Lung (tissue), 12 donors: ENCODE data around the gene KMT2C. TPM values are rescaled to one million over a fixed set of nuclear protein-coding genes. Genes with fewer than 3 reads are reported as not detected.
A peak's percentile ranks its signal among the peaks of the same experiment; 100 is the strongest.

Experiments used
- ATAC-seq: fragments of 200-7000 bp; cut with Tn5 transposase; one replicate; pipeline ENCODE4 v1.9.1; 2020; ENCODE audit warnings: moderate number of reproducible peaks; ENCODE audit not compliant: insufficient read depth, low FRiP score
- DNase-seq, 3 donors: peaks; one replicate each; pipeline ENCODE4 v3.0.0-alpha.2; 2013 to 2017
- H3K27ac ChIP-seq, 2 donors: one replicate each; pipeline ENCODE4 v1.5.1; 2013; ENCODE audit warnings: mild to moderate bottlenecking in 2 of 2, moderate library complexity in 2 of 2, control low read depth in 1 of 2, inconsistent platforms in 1 of 2, low read depth in 1 of 2, low read length in 1 of 2
- H3K27me3 ChIP-seq, 3 donors: one replicate each; pipeline ENCODE4 v1.5.1; 2013; ENCODE audit warnings: low read length in 2 of 3; ENCODE audit not compliant: control insufficient read depth in 3 of 3, insufficient read depth in 3 of 3
- H3K36me3 ChIP-seq, 4 donors: one replicate each; pipeline ENCODE4 v1.5.1; 2013; ENCODE audit warnings: low read length in 4 of 4, mild to moderate bottlenecking in 1 of 4, moderate library complexity in 1 of 4; ENCODE audit not compliant: control insufficient read depth in 4 of 4, insufficient read depth in 4 of 4
- H3K4me1 ChIP-seq, 5 donors: one replicate each; pipeline ENCODE4 v1.5.1; 2013; ENCODE audit warnings: low read length in 5 of 5, mild to moderate bottlenecking in 2 of 5, moderate library complexity in 1 of 5; ENCODE audit not compliant: control insufficient read depth in 5 of 5, insufficient read depth in 5 of 5
- H3K4me3 ChIP-seq: one replicate; pipeline ENCODE4 v1.5.1; 2013; ENCODE audit warnings: mild to moderate bottlenecking, control low read depth, moderate library complexity
- H3K9ac ChIP-seq, 2 donors: one replicate each; pipeline ENCODE4 v1.5.1; 2013; ENCODE audit warnings: low read length in 2 of 2, control low read depth in 1 of 2; ENCODE audit not compliant: insufficient read depth in 1 of 2
- H3K9me3 ChIP-seq, 4 donors: one replicate each; pipeline ENCODE4 v1.5.1; 2013; ENCODE audit warnings: low read length in 3 of 4, mild to moderate bottlenecking in 1 of 4, moderate library complexity in 1 of 4; ENCODE audit not compliant: control insufficient read depth in 4 of 4, insufficient read depth in 3 of 4
- WGBS, 2 donors: extraction: QIAGEN DNeasy Blood & Tissue Kit; methylation state at CpG; one replicate each; pipeline ENCODE4 v1.1.7; 2013; 5-methylcytosine and 5-hydroxymethylcytosine counted together
- polyA plus RNA-seq, 2 donors: library from polyadenylated mRNA; stranded (reverse); fragments of 200-250 nt; gene quantifications; one replicate each; pipeline ENCODE4 v1.2.1, GENCODE V29; 2013
- total RNA-seq, 2 donors: library from RNA; depleted of rRNA in 1 of 2; stranded (reverse); fragments of >200 nt in 1 of 2; gene quantifications; one replicate each; pipeline ENCODE4 v1.2.1, GENCODE V29; 2014 to 2021
- TF ChIP-seq, protein P1 (sequence below): IDR thresholded peaks from 2 replicates; pipeline ENCODE4 v1.5.1; 2012; ENCODE audit warnings: mild to moderate bottlenecking; ENCODE audit errors: control extremely low read depth, extremely low read depth
- donor health status: control.
- donor health status: control.
- donor health status: Bipolar disorder and iron deficiency.
- donor health status: healthy.
- donor health status: DM: yes; HTN: yes; CAD: no.

The KMT2C gene
- total and polyA plus RNA-seq, 4 donors: 10.2 to 115 (median 52.3) TPM

DNA sequence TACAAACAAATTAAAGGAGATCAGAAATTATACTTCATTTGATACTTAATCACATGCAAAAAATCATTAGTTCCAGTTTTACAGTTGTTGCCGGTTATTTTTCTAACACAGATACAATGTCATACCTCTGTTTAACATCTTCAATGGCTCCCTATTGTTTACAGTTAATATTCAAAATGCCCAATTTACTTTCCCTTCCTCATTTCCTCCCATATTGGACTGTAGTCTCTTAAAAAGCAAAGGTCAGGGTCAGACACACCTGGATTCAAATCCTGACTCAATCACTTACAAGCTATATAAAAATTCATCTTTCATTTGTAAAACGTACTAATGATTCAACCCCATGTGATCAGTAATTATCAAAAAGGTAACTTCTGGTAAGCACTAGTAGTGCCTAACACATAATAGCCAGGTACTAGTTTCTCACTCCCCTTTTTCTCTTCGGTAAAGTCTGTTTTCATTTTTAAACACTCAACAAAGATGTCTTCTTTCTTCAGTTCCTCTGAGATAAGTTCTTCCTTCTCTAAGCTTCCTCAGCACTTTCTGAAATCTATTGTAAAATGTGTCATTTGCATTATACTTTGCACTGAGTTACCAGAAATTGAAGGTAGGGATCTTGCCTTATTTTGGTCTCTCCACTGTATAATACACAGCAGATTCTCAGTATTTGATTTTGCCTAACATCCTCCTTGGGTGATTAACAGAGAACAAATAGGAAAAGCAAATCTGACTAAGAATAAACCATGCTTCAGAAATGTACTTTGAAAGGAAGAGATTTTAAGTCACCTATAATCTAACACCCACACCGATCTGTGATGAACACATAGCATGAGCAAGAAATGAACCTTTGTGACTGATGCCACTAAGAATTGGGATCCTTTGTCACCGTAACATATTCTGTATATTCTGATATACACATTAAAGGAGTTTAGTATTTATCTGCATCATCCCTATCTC lies 16.1 kb downstream of the KMT2C start:
- H3K27me3 ChIP-seq: no peaks in the 10 kb centered on the region
- H3K9ac ChIP-seq: no peak overlapping the region
- DNase-seq (no peak), ATAC-seq (no peak)
- H3K36me3 ChIP-seq: peaks cover 0 to 10% (median 0%) of the 10 kb centered on the region in 4 donors
- no peak overlapping the region for H3K27ac ChIP-seq
- TF ChIP-seq, protein P1, sequence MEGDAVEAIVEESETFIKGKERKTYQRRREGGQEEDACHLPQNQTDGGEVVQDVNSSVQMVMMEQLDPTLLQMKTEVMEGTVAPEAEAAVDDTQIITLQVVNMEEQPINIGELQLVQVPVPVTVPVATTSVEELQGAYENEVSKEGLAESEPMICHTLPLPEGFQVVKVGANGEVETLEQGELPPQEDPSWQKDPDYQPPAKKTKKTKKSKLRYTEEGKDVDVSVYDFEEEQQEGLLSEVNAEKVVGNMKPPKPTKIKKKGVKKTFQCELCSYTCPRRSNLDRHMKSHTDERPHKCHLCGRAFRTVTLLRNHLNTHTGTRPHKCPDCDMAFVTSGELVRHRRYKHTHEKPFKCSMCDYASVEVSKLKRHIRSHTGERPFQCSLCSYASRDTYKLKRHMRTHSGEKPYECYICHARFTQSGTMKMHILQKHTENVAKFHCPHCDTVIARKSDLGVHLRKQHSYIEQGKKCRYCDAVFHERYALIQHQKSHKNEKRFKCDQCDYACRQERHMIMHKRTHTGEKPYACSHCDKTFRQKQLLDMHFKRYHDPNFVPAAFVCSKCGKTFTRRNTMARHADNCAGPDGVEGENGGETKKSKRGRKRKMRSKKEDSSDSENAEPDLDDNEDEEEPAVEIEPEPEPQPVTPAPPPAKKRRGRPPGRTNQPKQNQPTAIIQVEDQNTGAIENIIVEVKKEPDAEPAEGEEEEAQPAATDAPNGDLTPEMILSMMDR: no peak
- 85 to 87% methylated on average over 5 of the region's 5 CpGs for WGBS, 2 donors
- H3K4me1 ChIP-seq: peaks cover 0 to 8% (median 0%) of the 10 kb centered on the region in 5 donors
- H3K4me3 ChIP-seq: no peak overlapping the region
- peaks cover 0 to 4% (median 0%) of the 10 kb centered on the region in 4 donors for H3K9me3 ChIP-seq

DNA sequence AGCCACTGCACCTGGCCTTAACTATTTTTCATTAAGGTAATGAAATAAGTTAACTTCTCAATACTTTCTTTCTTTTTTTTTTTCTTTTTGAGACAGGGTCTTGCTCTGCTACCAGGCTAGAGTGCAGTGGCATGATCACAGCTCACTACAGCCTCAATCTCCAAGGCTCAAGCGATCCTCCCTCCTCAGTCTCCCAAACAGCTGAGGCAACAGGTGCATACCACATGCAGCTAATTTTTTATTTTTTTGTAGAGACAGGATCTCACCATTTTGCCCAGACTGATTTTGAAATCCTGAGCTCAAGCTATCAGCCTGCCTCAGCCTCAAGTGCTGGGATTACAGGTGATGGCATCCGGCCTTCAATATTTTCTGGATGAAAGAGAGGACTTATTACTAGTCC lies 21.0 kb downstream of the KMT2C start:
- Histone ChIP-seq H3K4me3 (no peak overlapping the region), H3K9me3 (no peaks in the 10 kb centered on the region), H3K27me3 (no peaks in the 10 kb centered on the region), H3K4me1 (peaks cover 0 to 3% (median 0%) of the 10 kb centered on the region in 5 donors), H3K27ac (no peak overlapping the region), H3K36me3 (no peaks in the 10 kb centered on the region), H3K9ac (no peak overlapping the region)
- ATAC-seq (no peak), DNase-seq (no peak)
- TF ChIP-seq, protein P1: no peak
- 83 to 85% methylated on average over 2 of the region's 2 CpGs for WGBS, 2 donors

- Histone ChIP-seq H3K27ac (no peak overlapping the region), H3K9me3 (peaks cover 0 to 4% (median 0%) of the 10 kb centered on the region in 4 donors), H3K4me1 (peaks cover 0 to 3% (median 0%) of the 10 kb centered on the region in 5 donors), H3K27me3 (no peaks in the 10 kb centered on the region), H3K36me3 (no peaks in the 10 kb centered on the region), H3K4me3 (no peak overlapping the region), H3K9ac (peak overlapping the region in 1 of 2 donors; percentile 25)
- ATAC-seq (no peak), DNase-seq (peak in 1 of 3 donors; percentile 42)
- TF ChIP-seq, protein P1: no peak
- 44 to 50% methylated on average over 5 of the region's 5 CpGs for WGBS, 2 donors
Measured at GRCh38 chr7:152411389-152411788, 24.4 kb downstream of the KMT2C start.
